Measurements from ENCODE around the gene KCTD5. TPM values are rescaled to one million over a fixed set of nuclear protein-coding genes. Genes with fewer than 3 reads are reported as not detected.
"Not testable (repeated sequence)": the region's sequence is repeated elsewhere in the genome, so short reads cannot be mapped to it uniquely, and the experiment has no call there.

Gene KCTD5
- total and polyA plus RNA-seq, 4 donors: 17.4 to 44.3 (median 34.0) TPM

DNA sequence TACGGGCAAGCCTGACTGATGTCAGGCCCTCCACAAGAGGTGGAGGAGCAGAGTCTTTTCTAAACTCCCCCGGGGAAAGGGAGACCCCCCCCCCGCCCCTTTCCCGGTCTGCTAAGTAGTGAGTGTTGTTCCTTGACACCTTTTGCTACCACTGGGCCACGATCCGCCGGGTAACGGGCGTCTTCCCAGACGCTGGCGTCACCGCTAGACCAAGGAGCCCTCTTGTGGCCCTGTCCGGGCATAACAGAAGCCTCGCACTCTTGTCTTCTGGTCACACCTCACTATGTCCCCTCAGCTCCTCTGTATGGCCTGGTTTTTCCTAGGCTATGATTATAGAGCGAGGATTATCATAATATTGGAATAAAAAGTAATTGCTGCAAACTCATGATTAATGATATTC, 12.3 kb upstream of the KCTD5 start:
- peak in 2 of 6 donors; percentile 51 to 73 for DNase-seq (ENCODE audit: low read depth in 4 of 6, low spot score in 6 of 6)
- not testable (repeated sequence) for H3K27me3 ChIP-seq (ENCODE audit: control insufficient read depth, insufficient read depth, low read length); H3K9me3 ChIP-seq (ENCODE audit: control insufficient read depth, insufficient read depth, low read length); H3K4me3 ChIP-seq (ENCODE audit: low read depth, low read length); H3K27ac ChIP-seq (ENCODE audit: low read depth, low read length)
- H3K36me3 ChIP-seq (ENCODE audit: control insufficient read depth, insufficient read depth, low read length): peaks cover 21% of the 10 kb centered on the region
- 0% methylated on average over 8 of the region's 15 CpGs for WGBS (ENCODE audit: insufficient coverage)
- H3K4me1 ChIP-seq (ENCODE audit: control insufficient read depth, insufficient read depth, low read length): peaks cover 16% of the 10 kb centered on the region

DNA sequence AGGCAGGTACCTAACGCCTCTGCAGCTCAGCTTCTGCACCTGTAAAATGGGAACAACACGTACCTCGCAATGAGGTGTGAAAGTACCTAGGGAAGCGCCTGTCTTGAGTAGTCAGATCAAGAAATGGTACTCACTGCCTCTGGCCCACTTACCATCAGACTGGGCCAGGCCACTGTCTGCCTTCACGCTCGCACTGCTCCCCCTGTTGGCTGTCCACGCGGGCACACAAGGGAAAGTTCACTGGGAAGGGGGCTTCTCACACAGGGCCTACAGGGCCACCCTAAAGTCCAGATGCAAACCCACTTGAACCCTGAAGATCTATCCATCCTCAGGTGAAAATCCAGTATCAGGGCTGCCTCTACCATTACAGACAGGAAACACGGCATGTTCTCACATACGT, 11.1 kb upstream of the KCTD5 start:
- H3K4me1 ChIP-seq (ENCODE audit: control insufficient read depth, insufficient read depth, low read length): peaks cover 16% of the 10 kb centered on the region
- not testable (repeated sequence) for H3K9me3 ChIP-seq (ENCODE audit: control insufficient read depth, insufficient read depth, low read length); DNase-seq (ENCODE audit: low read depth in 4 of 6, low spot score in 6 of 6); H3K27me3 ChIP-seq (ENCODE audit: control insufficient read depth, insufficient read depth, low read length); H3K4me3 ChIP-seq (ENCODE audit: low read depth, low read length); H3K27ac ChIP-seq (ENCODE audit: low read depth, low read length)
- peaks cover 21% of the 10 kb centered on the region for H3K36me3 ChIP-seq (ENCODE audit: control insufficient read depth, insufficient read depth, low read length)
- WGBS (ENCODE audit: insufficient coverage): 93% methylated on average over 6 of the region's 10 CpGs

DNA sequence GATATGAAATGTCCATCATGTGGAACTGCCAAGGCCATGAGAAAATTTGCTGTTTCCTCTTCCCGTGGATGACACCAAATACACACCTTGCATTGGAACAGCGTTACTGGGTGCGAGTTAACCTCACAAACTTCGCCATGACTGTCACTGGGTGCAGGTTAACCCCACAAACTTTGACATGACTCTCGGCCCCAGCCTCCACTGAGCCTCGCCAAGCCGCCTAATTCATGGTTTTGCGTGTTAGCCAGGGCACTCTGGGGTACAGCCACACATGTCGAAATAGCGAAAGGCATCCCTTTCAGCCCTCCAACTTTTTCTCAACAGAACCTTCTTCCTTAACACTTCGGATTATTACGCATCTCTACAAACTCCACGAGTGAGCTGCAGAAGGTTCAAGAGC, 10.6 kb upstream of the KCTD5 start:
- peaks cover 16% of the 10 kb centered on the region for H3K4me1 ChIP-seq (ENCODE audit: control insufficient read depth, insufficient read depth, low read length)
- H3K27me3 ChIP-seq (ENCODE audit: control insufficient read depth, insufficient read depth, low read length): no peaks in the 10 kb centered on the region
- H3K27ac ChIP-seq (ENCODE audit: low read depth, low read length): no peak overlapping the region
- DNase-seq (ENCODE audit: low read depth in 4 of 6, low spot score in 6 of 6): no peak
- WGBS (ENCODE audit: insufficient coverage): 94% methylated on average over 12 of the region's 13 CpGs
- H3K4me3 ChIP-seq (ENCODE audit: low read depth, low read length): no peak overlapping the region
- H3K36me3 ChIP-seq (ENCODE audit: control insufficient read depth, insufficient read depth, low read length): peaks cover 18% of the 10 kb centered on the region
- no peaks in the 10 kb centered on the region for H3K9me3 ChIP-seq (ENCODE audit: control insufficient read depth, insufficient read depth, low read length)

DNA sequence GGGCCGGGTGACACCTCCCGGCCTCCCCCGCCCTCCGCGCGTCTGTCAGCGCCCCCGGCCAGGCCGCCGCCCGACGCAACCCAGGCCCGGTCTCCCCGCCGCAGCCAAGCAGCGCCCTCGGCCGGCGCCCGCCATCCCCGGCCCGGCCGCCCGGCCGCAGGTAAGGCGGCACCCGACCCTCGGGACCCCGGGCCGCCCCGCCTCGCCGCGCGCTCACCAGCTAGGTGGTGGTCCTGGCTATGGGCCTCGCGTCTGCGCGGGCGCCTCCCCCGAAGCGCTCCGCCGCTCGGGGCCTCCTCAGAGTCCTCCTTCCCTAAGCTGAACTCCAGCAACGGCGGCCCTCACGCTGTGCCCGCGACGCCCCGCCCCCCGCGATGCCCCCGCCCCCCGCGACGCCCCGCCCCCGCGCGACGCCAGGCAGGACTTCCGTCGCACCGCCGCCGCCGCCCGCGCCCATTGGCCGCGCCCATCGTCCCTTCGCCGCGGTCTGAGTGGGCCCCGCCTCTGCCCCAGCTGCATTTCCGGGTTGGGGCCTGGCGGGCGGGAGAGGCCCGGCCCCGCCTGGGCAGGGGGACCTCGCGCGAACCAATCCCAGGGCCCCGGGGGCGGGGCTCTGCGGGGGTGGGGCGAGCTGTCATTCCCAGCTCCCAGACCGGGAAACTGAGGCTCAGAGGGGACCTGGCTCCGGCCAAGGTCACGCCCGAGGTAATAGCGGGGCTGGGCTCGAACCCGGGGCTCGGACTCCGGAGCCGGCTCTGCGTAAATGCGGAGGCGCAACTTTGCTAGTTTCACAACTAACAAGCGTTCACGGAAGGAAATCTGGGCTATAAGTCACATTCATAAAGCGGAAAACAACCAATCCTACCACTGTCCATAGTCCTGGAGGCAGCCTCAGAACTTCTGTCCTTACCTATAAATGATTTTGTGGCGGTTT, 9.0 kb upstream of the KCTD5 start:
- H3K4me3 ChIP-seq (ENCODE audit: low read depth, low read length): peak overlapping the region; percentile 77
- no peaks in the 10 kb centered on the region for H3K9me3 ChIP-seq (ENCODE audit: control insufficient read depth, insufficient read depth, low read length)
- peaks cover 16% of the 10 kb centered on the region for H3K4me1 ChIP-seq (ENCODE audit: control insufficient read depth, insufficient read depth, low read length)
- peaks cover 12% of the 10 kb centered on the region for H3K36me3 ChIP-seq (ENCODE audit: control insufficient read depth, insufficient read depth, low read length)
- H3K27me3 ChIP-seq (ENCODE audit: control insufficient read depth, insufficient read depth, low read length): no peaks in the 10 kb centered on the region
- peak in 5 of 6 donors; percentile 84 to 98 (median 91) for DNase-seq (ENCODE audit: low read depth in 4 of 6, low spot score in 6 of 6)
- under 1% methylated on average over 98 of the region's 107 CpGs for WGBS (ENCODE audit: insufficient coverage)
- peak overlapping the region; percentile 71 for H3K27ac ChIP-seq (ENCODE audit: low read depth, low read length)

DNA sequence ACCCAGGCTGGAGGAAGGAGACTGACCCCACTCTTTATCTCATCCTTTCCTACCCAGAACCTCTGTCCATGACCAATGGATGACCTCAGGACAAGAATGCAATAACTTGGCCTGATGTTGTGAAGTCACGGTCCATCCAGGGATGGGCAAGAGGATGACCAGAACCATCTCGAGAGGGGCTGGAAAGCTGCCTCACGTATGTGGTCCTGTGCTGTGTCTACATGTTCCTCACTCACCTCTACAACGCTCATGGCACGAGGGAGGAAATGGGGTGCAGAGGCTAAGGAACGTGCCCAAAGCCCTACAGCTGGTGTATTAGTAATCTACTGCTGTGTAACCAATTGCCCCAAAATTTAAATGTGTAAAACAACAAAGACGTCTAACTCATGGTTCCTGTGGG, 7.3 kb upstream of the KCTD5 start:
- no peaks in the 10 kb centered on the region for H3K9me3 ChIP-seq (ENCODE audit: control insufficient read depth, insufficient read depth, low read length)
- H3K27ac ChIP-seq (ENCODE audit: low read depth, low read length): no peak overlapping the region
- H3K4me3 ChIP-seq (ENCODE audit: low read depth, low read length): no peak overlapping the region
- peaks cover 13% of the 10 kb centered on the region for H3K4me1 ChIP-seq (ENCODE audit: control insufficient read depth, insufficient read depth, low read length)
- 89% methylated on average over 7 of the region's 7 CpGs for WGBS (ENCODE audit: insufficient coverage)
- no peak for DNase-seq (ENCODE audit: low read depth in 4 of 6, low spot score in 6 of 6)
- peaks cover 4% of the 10 kb centered on the region for H3K36me3 ChIP-seq (ENCODE audit: control insufficient read depth, insufficient read depth, low read length)
- no peaks in the 10 kb centered on the region for H3K27me3 ChIP-seq (ENCODE audit: control insufficient read depth, insufficient read depth, low read length)

DNA sequence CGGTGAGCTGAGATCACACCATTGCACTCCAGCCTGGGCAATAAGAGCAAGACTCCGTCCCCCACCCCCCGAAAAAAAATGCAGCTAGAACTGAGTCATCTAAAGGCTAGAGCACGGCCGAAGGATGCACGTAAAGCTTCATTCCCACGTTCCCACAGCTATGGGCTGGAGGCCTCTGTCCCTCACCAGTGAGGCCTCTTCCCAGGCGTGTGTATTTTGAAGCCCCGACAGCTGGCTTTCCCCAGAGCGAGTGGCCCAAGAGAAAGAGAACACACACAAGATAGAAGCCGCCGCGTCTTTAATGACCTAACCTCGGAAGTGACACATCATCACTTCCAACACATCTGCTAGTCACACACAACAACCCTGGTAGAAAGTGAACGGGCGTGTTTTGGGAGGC, 6.6 kb upstream of the KCTD5 start:
- no peaks in the 10 kb centered on the region for H3K9me3 ChIP-seq (ENCODE audit: control insufficient read depth, insufficient read depth, low read length)
- H3K4me3 ChIP-seq (ENCODE audit: low read depth, low read length): no peak overlapping the region
- no peak overlapping the region for H3K27ac ChIP-seq (ENCODE audit: low read depth, low read length)
- WGBS (ENCODE audit: insufficient coverage): 96% methylated on average over 8 of the region's 16 CpGs
- peaks cover 12% of the 10 kb centered on the region for H3K4me1 ChIP-seq (ENCODE audit: control insufficient read depth, insufficient read depth, low read length)
- no peak for DNase-seq (ENCODE audit: low read depth in 4 of 6, low spot score in 6 of 6)
- no peaks in the 10 kb centered on the region for H3K27me3 ChIP-seq (ENCODE audit: control insufficient read depth, insufficient read depth, low read length)
- H3K36me3 ChIP-seq (ENCODE audit: control insufficient read depth, insufficient read depth, low read length): peaks cover 4% of the 10 kb centered on the region

DNA sequence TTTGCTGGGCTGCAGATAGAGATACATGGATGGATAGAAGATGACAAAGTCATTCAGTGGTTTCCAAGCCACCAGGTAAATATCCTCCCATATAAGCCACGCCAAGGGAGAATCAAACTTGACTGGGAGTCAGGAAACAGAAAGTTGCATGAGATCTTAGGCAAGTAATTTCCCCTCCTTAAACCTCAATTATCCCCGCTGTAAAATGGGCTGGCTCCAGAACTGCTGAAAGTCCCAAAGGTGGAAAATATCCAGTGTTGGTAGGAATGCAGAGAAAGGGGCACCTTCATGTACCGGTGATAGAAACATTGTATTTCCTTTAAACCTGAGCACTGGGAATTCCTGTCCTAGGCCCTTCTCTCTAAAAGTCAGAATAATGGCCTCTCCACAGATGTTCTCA, 5.4 kb upstream of the KCTD5 start:
- H3K36me3 ChIP-seq (ENCODE audit: control insufficient read depth, insufficient read depth, low read length); H3K27ac ChIP-seq (ENCODE audit: low read depth, low read length); H3K27me3 ChIP-seq (ENCODE audit: control insufficient read depth, insufficient read depth, low read length); DNase-seq (ENCODE audit: low read depth in 4 of 6, low spot score in 6 of 6); H3K4me3 ChIP-seq (ENCODE audit: low read depth, low read length); H3K9me3 ChIP-seq (ENCODE audit: control insufficient read depth, insufficient read depth, low read length): not testable (repeated sequence)
- WGBS (ENCODE audit: insufficient coverage): no CpG with 5 or more reads among the region's 3 CpGs
- peaks cover 18% of the 10 kb centered on the region for H3K4me1 ChIP-seq (ENCODE audit: control insufficient read depth, insufficient read depth, low read length)

DNA sequence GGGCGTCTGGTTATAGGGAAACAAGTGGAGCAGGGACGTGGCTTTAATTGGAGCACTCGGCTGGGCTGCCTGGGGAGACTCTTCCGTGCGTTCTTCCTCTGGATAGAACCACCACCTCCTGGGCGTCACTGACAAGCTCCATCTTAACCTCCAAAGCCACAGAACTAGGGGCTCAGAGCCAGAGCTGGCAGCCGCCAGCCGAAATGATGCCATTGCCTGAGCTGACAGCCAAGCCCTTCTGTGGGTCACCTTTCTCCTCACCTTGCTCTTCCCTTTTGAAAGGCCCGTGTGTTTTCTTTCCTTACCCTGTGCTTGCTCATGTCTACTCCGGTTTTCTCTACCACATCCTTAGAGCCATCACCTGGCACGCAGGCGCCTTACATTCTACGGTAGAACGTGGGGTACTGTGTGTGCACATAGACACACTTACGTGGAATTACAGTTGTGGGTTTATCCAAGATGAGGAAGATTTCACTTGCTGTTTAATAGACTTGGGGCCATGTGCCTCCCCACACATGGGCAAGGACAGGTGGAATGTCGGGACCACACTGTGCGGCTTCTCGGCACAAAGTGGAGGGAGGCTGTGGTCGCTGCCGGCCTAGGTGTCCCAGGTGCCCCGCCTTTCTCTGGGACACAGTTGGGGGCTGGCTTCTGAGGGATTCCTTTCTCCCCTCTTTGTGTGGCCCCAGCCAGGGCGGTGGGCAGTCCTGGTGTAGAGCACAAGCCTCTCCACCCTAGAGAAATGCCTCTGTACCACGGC, 3.9 kb upstream of the KCTD5 start:
- H3K36me3 ChIP-seq (ENCODE audit: control insufficient read depth, insufficient read depth, low read length); DNase-seq (ENCODE audit: low read depth in 4 of 6, low spot score in 6 of 6); H3K27ac ChIP-seq (ENCODE audit: low read depth, low read length); H3K27me3 ChIP-seq (ENCODE audit: control insufficient read depth, insufficient read depth, low read length); H3K9me3 ChIP-seq (ENCODE audit: control insufficient read depth, insufficient read depth, low read length); H3K4me3 ChIP-seq (ENCODE audit: low read depth, low read length): not testable (repeated sequence)
- H3K4me1 ChIP-seq (ENCODE audit: control insufficient read depth, insufficient read depth, low read length): peaks cover 14% of the 10 kb centered on the region
- no CpG with 5 or more reads among the region's 23 CpGs for WGBS (ENCODE audit: insufficient coverage)

DNA sequence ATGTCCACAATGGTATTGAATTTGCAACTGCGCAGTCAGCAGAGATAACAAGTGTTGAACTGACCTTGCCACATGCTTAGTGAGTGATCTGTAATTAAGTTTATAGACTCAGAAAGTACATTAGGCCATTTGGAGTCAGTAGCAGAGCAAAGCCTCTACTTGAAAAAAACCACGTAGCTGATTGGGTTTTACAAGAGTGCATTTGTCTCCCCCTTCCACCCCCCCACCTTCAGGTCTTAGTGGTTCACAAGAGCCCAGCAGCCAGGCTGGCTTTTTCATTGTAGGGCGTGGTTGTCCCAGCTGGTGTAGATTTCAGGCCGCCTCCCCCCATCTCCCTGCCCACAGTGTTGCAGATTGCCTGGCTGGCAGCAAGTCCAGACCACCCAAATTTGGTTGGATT, 2.4 kb upstream of the KCTD5 start:
- H3K4me1 ChIP-seq (ENCODE audit: control insufficient read depth, insufficient read depth, low read length); H3K27ac ChIP-seq (ENCODE audit: low read depth, low read length); H3K36me3 ChIP-seq (ENCODE audit: control insufficient read depth, insufficient read depth, low read length); H3K4me3 ChIP-seq (ENCODE audit: low read depth, low read length); H3K27me3 ChIP-seq (ENCODE audit: control insufficient read depth, insufficient read depth, low read length); DNase-seq (ENCODE audit: low read depth in 4 of 6, low spot score in 6 of 6); H3K9me3 ChIP-seq (ENCODE audit: control insufficient read depth, insufficient read depth, low read length): not testable (repeated sequence)
- WGBS (ENCODE audit: insufficient coverage): 90% methylated on average over 2 of the region's 4 CpGs
